Panc1 (cell line): ENCODE data around the gene NAGS.

ENCODE experiments used
- POLR2AphosphoS5 ChIP-seq: IDR thresholded peaks from 2 replicates; pipeline ENCODE4 v1.6.1; 2012; ENCODE audit warnings: mild to moderate bottlenecking, low read depth, low read length, moderate library complexity
- REST ChIP-seq, 2 experiments: IDR thresholded peaks; 2 replicates each; pipeline ENCODE4 v1.6.1; 2011 to 2012; ENCODE audit warnings: low read depth in 2 of 2, control low read depth in 1 of 2, low read length in 1 of 2, mild to moderate bottlenecking in 1 of 2, moderate library complexity in 1 of 2; ENCODE audit not compliant: insufficient read depth in 1 of 2
- SIN3A ChIP-seq: IDR thresholded peaks from 2 replicates; pipeline ENCODE4 v1.6.1; 2012; ENCODE audit warnings: low read depth, mild to moderate bottlenecking, low read length, moderate library complexity, borderline replicate concordance; ENCODE audit not compliant: insufficient read depth
- TCF7L2 ChIP-seq: IDR thresholded peaks from 2 replicates; pipeline ENCODE4 v1.6.1; 2011; ENCODE audit warnings: mild to moderate bottlenecking, low read depth, low read length, inconsistent platforms
- TF ChIP-seq, protein P1 (sequence below): fragments of 450-650 bp; IDR thresholded peaks from 2 replicates; pipeline ENCODE4 v1.5.1; 2017; ENCODE audit warnings: mild to moderate bottlenecking

DNA sequence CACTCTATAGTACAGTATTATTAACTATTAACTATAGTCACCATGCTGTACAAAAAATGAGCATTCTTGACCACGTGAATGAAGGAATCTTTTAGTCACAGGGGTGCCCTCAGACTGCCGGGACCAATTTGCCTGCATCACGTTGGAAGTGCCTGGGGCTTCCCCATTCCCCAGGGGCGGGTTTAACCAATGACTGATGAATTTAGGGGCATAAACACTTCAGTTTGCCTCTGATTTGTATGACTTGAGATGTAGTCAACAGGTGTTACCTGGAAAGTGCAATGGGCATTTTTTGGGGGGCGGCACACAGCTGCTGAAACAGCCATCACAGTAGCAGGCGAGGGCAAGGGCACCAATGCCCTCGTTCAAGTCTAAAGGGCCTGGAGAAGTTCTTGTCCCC lies 41.9 kb upstream of the NAGS start:
- TF ChIP-seq, protein P1, sequence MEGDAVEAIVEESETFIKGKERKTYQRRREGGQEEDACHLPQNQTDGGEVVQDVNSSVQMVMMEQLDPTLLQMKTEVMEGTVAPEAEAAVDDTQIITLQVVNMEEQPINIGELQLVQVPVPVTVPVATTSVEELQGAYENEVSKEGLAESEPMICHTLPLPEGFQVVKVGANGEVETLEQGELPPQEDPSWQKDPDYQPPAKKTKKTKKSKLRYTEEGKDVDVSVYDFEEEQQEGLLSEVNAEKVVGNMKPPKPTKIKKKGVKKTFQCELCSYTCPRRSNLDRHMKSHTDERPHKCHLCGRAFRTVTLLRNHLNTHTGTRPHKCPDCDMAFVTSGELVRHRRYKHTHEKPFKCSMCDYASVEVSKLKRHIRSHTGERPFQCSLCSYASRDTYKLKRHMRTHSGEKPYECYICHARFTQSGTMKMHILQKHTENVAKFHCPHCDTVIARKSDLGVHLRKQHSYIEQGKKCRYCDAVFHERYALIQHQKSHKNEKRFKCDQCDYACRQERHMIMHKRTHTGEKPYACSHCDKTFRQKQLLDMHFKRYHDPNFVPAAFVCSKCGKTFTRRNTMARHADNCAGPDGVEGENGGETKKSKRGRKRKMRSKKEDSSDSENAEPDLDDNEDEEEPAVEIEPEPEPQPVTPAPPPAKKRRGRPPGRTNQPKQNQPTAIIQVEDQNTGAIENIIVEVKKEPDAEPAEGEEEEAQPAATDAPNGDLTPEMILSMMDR = no peak
- no peak for TF ChIP-seq REST (IDR thresholded peaks at IDR 0.05; ENCODE audit: insufficient read depth in 1 of 2, low read depth in 2 of 2, low read length in 1 of 2)
- TF ChIP-seq TCF7L2 = no peak
- TF ChIP-seq POLR2AphosphoS5 = no peak
- TF ChIP-seq SIN3A = no peak
